Transverse colon (tissue), 4 donors: Measurements from ENCODE around the gene ZNF438. TPM values are rescaled to one million over a fixed set of nuclear protein-coding genes. Genes with fewer than 3 reads are reported as not detected.

Experiments
- DNase-seq: peaks from one replicate; pipeline ENCODE4 v3.0.0-alpha.2; 2019
- H3K27ac ChIP-seq, 4 donors: fragments of 200-600 bp; sonication (generic); 2 replicates each; pipeline ENCODE4 v1.5.1; 2016 to 2018; ENCODE audit warnings: inconsistent platforms in 4 of 4
- H3K27me3 ChIP-seq: fragments of 200-600 bp; sonication (generic); 2 replicates; pipeline ENCODE4 v1.5.1; 2017; ENCODE audit warnings: inconsistent platforms
- H3K36me3 ChIP-seq, 4 donors: fragments of 200-600 bp; sonication (generic); 2 replicates each; pipeline ENCODE4 v1.5.1; 2017 to 2019; ENCODE audit warnings: inconsistent platforms in 4 of 4
- H3K4me1 ChIP-seq, 4 donors: fragments of 200-600 bp; sonication (generic); 2 replicates each; pipeline ENCODE4 v1.5.1; 2017 to 2020; ENCODE audit warnings: inconsistent platforms in 4 of 4
- H3K4me3 ChIP-seq, 4 donors: fragments of 200-600 bp; sonication (generic); 1 replicate in 1 of 4; 2 replicates in 3 of 4; pipeline versions ENCODE4 v1.5.1 to v1.6.1; 2017 to 2019; ENCODE audit warnings: inconsistent platforms in 4 of 4
- H3K9me3 ChIP-seq, 2 donors: fragments of 200-600 bp; sonication (generic); 2 replicates each; pipeline ENCODE4 v1.5.1; 2017 to 2019; ENCODE audit warnings: inconsistent platforms in 2 of 2
- EP300 ChIP-seq: sonication (generic); formaldehyde crosslinking; IDR thresholded peaks from one replicate; pipeline ENCODE4 v1.6.1; 2017; ENCODE audit warnings: antibody characterized with exemption, low read depth
- POLR2A ChIP-seq: fragments of 450-650 bp; IDR thresholded peaks from one replicate; pipeline ENCODE4 v1.6.1; 2016; ENCODE audit warnings: antibody characterized with exemption, mild to moderate bottlenecking, moderate library complexity
- POLR2AphosphoS5 ChIP-seq, 3 donors: sonication (generic); formaldehyde crosslinking; IDR thresholded peaks; one replicate each; pipeline ENCODE4 v1.6.1; 2016; ENCODE audit warnings: antibody characterized with exemption in 3 of 3
- WGBS, 2 donors: methylation state at CpG; one replicate each; pipeline ENCODE4 v1.1.5; 2018; ENCODE audit warnings: low coverage in 1 of 2; 5-methylcytosine and 5-hydroxymethylcytosine counted together
- in situ Hi-C, 4 donors: fragments of 200-750 bp; cut with MboI; loops; one replicate each; pipeline versions ENCODE4 v1.15.0 to v1.15.1; 2017; ENCODE audit warnings: low sequenced_read_pairs in 3 of 4, low pct_ligation_motif_present in 1 of 4, low pct_unique_long_range_greater_than_20kb in 1 of 4
- intact Hi-C: fragments of 100-400 bp; cut with DNase I; formaldehyde crosslinking; loops from one replicate; pipeline ENCODE4 v1.15.1; 2023; ENCODE audit warnings: low total_unique reads
- total RNA-seq, 4 donors: library from RNA; depleted of rRNA; stranded (reverse); fragments of >200 nt; gene quantifications; one replicate each; pipeline ENCODE4 v1.1.0, GENCODE V29; 2016
- TF ChIP-seq, protein P1 (sequence below), 5 experiments: fragments of 200-600 bp in 3 of 5; fragments of 450-650 bp in 2 of 5; sonication (generic) in 3 of 5; IDR thresholded peaks; 1 replicate in 2 of 5; 2 replicates in 3 of 5; pipeline ENCODE4 v1.5.1; 2016 to 2017; ENCODE audit warnings: antibody characterized with exemption in 5 of 5, inconsistent platforms in 3 of 5, mild to moderate bottlenecking in 2 of 5, moderate library complexity in 1 of 5

The ZNF438 gene
- total RNA-seq, 4 donors from 2014 or later: 4.4 to 7.4 (median 6.4) TPM

- peak overlapping the region in 2 of 4 donors; percentile 6 to 22 for H3K4me3 ChIP-seq
- peaks cover 0 to 25% (median 6%) of the 10 kb centered on the region in 4 donors for H3K4me1 ChIP-seq
Measured at GRCh38 chr10:30999070-30999712, 32.5 kb downstream of the ZNF438 start.

GRCh38 chr10:30997536-30998235 lies 34.0 kb downstream of the ZNF438 start:
- intact Hi-C loops: no loop called here
- in situ Hi-C loops: no loop called here
- 85 to 92% methylated on average over 2 to 3 of the region's 3 CpGs for WGBS, 2 donors
- Histone ChIP-seq H3K27me3 (no peaks in the 10 kb centered on the region), H3K4me3 (no peak overlapping the region), H3K9me3 (peaks cover 0 to 9% of the 10 kb centered on the region in 2 donors), H3K4me1 (peaks cover 0 to 31% (median 6%) of the 10 kb centered on the region in 4 donors), H3K36me3 (no peaks in the 10 kb centered on the region), H3K27ac (peak overlapping the region in 1 of 4 donors; percentile 25)
- TF ChIP-seq EP300: no peak
- TF ChIP-seq POLR2AphosphoS5 (IDR thresholded peaks at IDR 0.05): no peak
- no peak for TF ChIP-seq POLR2A
- TF ChIP-seq, protein P1, sequence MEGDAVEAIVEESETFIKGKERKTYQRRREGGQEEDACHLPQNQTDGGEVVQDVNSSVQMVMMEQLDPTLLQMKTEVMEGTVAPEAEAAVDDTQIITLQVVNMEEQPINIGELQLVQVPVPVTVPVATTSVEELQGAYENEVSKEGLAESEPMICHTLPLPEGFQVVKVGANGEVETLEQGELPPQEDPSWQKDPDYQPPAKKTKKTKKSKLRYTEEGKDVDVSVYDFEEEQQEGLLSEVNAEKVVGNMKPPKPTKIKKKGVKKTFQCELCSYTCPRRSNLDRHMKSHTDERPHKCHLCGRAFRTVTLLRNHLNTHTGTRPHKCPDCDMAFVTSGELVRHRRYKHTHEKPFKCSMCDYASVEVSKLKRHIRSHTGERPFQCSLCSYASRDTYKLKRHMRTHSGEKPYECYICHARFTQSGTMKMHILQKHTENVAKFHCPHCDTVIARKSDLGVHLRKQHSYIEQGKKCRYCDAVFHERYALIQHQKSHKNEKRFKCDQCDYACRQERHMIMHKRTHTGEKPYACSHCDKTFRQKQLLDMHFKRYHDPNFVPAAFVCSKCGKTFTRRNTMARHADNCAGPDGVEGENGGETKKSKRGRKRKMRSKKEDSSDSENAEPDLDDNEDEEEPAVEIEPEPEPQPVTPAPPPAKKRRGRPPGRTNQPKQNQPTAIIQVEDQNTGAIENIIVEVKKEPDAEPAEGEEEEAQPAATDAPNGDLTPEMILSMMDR (IDR thresholded peaks at IDR 0.05): no peak
- no peak for DNase-seq

More at GRCh38 chr10:30999070-30999712, 32.5 kb downstream of the ZNF438 start:
- in situ Hi-C loops: no loop called here
- TF ChIP-seq, protein P1 (IDR thresholded peaks at IDR 0.05): no peak
- TF ChIP-seq POLR2AphosphoS5 (IDR thresholded peaks at IDR 0.05) (peak in 2 of 3 donors; percentile 40 to 42), POLR2A (peak; percentile 10), EP300 (no peak)
- intact Hi-C loops: no loop called here
- Histone ChIP-seq H3K27ac (peak overlapping the region; percentile 41 to 64 (median 54)), H3K9me3 (peaks cover 0 to 9% of the 10 kb centered on the region in 2 donors), H3K27me3 (no peaks in the 10 kb centered on the region), H3K36me3 (no peaks in the 10 kb centered on the region)
- DNase-seq: no peak
- 73 to 76% methylated on average over 3 of the region's 3 CpGs for WGBS, 2 donors

- in situ Hi-C loops: no loop called here
- intact Hi-C loops: no loop called here
- Histone ChIP-seq H3K27ac (no peak overlapping the region), H3K27me3 (no peaks in the 10 kb centered on the region), H3K4me3 (no peak overlapping the region), H3K36me3 (no peaks in the 10 kb centered on the region), H3K9me3 (peaks cover 0 to 9% of the 10 kb centered on the region in 2 donors), H3K4me1 (peaks cover 0 to 34% (median 6%) of the 10 kb centered on the region in 4 donors)
- TF ChIP-seq EP300: no peak
- TF ChIP-seq POLR2A: no peak
- TF ChIP-seq, protein P1 (IDR thresholded peaks at IDR 0.05): no peak
- DNase-seq: no peak
Measured at GRCh38 chr10:30996481-30997005, 35.1 kb downstream of the ZNF438 start.

- no peak for DNase-seq
- H3K4me3 ChIP-seq: no peak overlapping the region
- H3K27me3 ChIP-seq: no peaks in the 10 kb centered on the region
- in situ Hi-C loops (no loop called here), intact Hi-C loops (no loop called here)
- TF ChIP-seq POLR2A: no peak
- TF ChIP-seq, protein P1 (IDR thresholded peaks at IDR 0.05): no peak
- no peak for TF ChIP-seq POLR2AphosphoS5 (IDR thresholded peaks at IDR 0.05)
- TF ChIP-seq EP300: no peak
- H3K27ac ChIP-seq: no peak overlapping the region
- peaks cover 0 to 9% of the 10 kb centered on the region in 2 donors for H3K9me3 ChIP-seq
- WGBS, 2 donors: 90 to 95% methylated on average over 3 of the region's 3 CpGs
- peaks cover 3 to 40% (median 7%) of the 10 kb centered on the region in 4 donors for H3K4me1 ChIP-seq
- no peaks in the 10 kb centered on the region for H3K36me3 ChIP-seq
Measured at GRCh38 chr10:30995081-30995770, 36.4 kb downstream of the ZNF438 start.
